Stimulated activated effector memory CD8-positive, alpha-beta T cell treated with anti-CD3 and anti-CD28 coated beads, Interleukin-12 subunit alpha, Interleukin-12 subunit beta, amount 100 ng/mL, for 72 hours (primary cell): Measurements from ENCODE around the gene VSX1.

Experiments
- ATAC-seq: fragments of 150-1000 bp; cut with Tn5 transposase; 2 replicates; pipeline ENCODE4 v1.10.0; 2021
- DNase-seq, 2 donors: peaks; one replicate each; pipeline ENCODE4 v3.0.0; 2021 to 2022; ENCODE audit warnings: low spot score in 2 of 2
- H3K27ac Mint-ChIP-seq: one replicate; pipeline ENCODE4 v1.8.0; 2022; ENCODE audit warnings: mild to moderate bottlenecking, mixed read lengths
- H3K36me3 Mint-ChIP-seq: one replicate; pipeline ENCODE4 v1.8.0; 2022; ENCODE audit warnings: mild to moderate bottlenecking, mixed read lengths
- H3K4me1 Mint-ChIP-seq: one replicate; pipeline ENCODE4 v1.8.0; 2022; ENCODE audit warnings: mixed read lengths
- H3K4me3 Mint-ChIP-seq: one replicate; pipeline ENCODE4 v1.8.0; 2022; ENCODE audit warnings: mild to moderate bottlenecking, mixed read lengths
- H3K9me3 Mint-ChIP-seq: one replicate; pipeline ENCODE4 v1.8.0; 2022; ENCODE audit warnings: mixed read lengths

VSX1 gene

DNA sequence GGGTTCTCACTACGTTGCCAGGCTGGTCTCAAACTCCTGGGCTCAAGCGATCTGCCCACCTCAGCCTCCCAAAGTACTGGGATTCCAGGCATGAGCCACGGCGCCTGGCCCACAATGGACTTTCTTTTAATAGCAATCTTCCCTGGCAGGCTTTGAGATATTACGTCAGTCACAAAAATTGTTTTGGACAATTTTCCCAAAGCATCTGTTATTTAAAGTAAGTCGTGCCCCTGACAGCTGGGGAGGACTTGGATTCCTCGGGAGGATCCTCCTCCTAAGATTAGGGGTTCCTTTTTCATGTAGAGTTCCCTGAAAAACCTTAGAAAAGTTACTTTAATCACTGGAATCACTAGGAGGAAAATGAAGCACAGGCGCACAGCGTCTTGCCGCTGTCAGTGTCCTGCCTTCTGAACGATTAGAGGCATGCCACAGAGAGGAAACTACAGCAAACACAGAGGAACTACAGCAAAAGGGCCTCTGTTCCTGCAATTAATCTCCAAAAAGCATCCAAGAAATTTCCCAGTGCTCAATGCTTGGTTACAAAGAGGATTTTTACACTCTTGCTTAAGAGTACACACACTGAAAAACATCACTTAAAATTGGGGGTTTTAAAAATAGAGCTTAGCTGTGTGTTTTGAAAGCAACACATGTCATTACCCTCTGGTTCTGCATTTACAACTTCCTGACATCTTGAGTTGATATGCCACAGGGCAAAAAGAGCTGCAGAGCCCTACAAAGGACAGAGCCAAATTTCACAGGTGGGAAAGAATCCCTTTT lies 28.5 kb downstream of the VSX1 start:
- Mint-ChIP-seq H3K4me1 (peaks cover 78% of the 10 kb centered on the region), H3K36me3 (peaks cover 5% of the 10 kb centered on the region), H3K4me3 (no peak overlapping the region), H3K9me3 (no peaks in the 10 kb centered on the region), H3K27ac (no peak overlapping the region)
- DNase-seq (no peak), ATAC-seq (no peak)

DNA sequence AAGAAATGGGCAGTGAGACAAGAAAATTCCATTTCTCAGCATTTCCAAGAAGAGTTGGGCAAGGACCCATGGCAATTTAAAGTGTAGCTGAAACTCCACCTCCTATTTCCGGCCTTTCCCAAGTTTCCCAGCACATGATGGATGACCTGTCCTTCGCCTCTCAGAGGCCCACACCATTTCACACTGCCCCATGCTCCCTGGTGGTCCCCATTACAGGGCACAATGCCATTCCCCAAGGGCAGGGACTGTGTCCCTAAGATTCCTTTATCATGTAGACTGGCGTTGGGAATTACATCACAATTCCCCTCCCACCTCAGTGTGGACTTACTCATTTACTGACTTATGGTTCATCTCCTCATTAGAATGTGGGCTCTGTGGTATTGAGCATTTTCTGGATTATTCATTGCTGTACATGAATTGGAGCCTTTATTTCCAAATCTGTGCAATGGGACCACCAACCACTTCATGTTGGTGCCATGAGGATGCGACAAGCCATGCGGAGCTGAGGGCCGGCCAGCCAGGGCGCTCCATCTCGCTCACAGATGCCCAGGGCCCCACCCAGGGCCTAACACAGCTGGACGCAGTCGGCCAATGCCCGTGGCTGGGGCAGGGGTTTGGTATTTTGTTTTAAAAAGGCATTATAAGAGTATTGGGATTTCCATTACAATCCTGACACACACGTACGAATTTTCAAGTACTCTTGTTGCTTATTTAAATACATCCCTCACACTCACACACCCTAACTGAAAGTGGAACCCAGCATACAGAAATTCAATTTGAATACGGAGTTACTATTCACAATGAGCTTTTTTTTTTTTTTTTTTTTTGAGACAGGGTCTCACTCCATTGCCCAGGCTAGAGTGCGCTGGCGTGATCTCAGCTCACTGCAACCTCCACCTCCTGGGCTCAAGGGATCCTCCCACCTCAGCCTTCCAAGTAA lies 29.4 kb downstream of the VSX1 start:
- H3K27ac Mint-ChIP-seq, result peak overlapping the region; percentile 6
- no peak for ATAC-seq
- peaks cover 78% of the 10 kb centered on the region for H3K4me1 Mint-ChIP-seq
- no peaks in the 10 kb centered on the region for H3K9me3 Mint-ChIP-seq
- H3K36me3 Mint-ChIP-seq, result peaks cover 5% of the 10 kb centered on the region
- no peak for DNase-seq
- H3K4me3 Mint-ChIP-seq, result no peak overlapping the region

DNA sequence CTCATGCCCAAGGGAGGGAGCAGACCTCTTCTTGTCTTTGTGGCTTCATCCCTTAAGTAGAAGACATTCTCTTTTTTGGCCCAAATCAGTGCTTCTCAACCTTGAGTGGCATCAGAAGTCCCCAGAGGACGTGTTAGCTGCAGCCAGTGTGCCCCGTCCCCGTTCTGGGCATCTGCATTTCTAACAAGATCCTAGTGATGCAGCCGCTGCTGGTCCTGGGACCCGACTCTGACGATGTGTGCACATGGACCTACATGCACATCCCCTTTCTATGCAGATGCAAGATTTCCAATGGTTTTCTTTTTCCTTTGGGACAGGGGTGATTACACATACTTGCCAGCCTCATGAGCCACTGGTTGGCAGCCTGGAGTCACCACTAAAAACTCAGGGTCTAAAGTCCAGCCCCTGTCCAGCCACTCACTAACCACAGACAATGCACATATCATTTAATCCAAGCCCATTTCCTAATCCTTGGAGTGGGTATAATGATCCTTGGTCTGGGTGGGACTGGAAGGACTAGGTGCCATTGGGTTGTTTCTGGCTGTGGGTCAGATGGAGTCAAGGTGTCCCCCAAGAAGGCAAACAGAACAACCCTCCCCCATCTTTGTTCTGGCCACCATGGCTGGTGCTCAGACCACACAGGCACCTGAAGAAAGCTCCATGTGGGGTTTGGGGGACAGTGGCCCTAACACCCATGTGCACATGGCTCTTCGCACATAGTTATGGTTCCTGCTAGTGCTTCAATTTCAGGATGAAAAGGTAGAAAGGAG lies 30.4 kb downstream of the VSX1 start:
- Mint-ChIP-seq H3K27ac (peak overlapping the region; percentile 89), H3K4me3 (no peak overlapping the region), H3K36me3 (peaks cover 5% of the 10 kb centered on the region), H3K9me3 (no peaks in the 10 kb centered on the region), H3K4me1 (peaks cover 73% of the 10 kb centered on the region)
- no peak for DNase-seq
- no peak for ATAC-seq

DNA sequence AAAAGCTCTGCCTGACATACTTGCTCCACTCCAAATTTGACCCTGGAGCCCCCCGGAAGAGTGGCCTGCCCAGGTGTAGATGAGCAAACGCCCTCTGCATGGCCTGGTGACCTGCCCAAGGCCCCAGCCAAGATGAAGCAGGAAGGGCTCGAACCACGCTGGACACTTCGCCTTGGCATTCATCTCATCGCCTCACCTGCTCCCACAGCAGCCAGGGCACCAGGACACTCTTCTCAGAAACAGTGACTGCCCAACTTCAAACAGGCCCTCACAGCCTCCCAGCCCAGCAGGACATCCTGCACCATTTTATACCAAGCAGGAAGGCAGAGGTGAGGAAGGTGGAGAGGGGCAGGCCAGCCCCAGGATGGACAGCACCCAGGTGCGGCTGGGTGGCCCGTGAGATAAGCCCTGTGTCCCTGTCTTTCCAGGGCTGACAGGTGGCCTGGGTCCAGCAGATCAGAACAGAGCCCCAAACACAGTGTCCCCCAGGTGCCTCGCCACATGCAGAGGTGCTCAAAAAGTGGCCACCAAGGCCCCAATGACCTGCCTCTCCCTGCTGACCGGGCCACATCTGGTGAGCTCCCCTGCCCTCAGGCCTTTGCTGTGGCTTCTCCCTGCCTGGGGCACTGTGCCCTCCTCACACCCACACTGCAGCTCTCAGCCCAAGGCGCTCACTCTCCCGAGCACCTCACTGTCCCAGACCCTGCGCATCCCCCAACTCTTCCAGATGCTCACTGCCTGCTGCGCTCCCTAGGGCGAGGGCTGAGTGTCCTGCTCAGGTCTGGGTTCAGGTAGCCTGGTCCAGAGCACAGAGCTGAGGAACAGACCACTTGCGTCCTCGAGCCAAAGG lies 31.2 kb downstream of the VSX1 start:
- H3K4me3 Mint-ChIP-seq, result no peak overlapping the region
- DNase-seq, result no peak
- H3K4me1 Mint-ChIP-seq, result peaks cover 65% of the 10 kb centered on the region
- ATAC-seq, result no peak
- peak overlapping the region; percentile 89 for H3K27ac Mint-ChIP-seq
- no peaks in the 10 kb centered on the region for H3K36me3 Mint-ChIP-seq
- H3K9me3 Mint-ChIP-seq, result no peaks in the 10 kb centered on the region

DNA sequence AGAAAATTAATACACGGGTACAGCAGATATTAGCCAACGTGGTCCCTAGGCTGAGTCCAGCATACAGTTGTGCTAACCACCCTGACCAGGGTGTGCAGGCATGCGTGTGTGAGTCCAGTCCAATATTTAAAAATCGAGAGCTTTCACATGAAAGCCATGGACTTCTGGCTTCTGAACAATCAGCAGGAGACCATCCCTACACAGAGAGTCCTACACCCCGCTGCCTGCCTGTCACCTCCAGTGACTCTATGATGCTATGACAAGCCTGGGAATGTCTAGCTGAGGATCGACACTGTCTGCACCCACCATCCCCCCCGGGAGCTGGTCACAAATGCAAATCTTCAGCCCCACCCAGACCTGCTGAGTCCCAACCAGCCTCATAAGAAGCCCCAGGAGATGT lies 31.9 kb downstream of the VSX1 start:
- Mint-ChIP-seq H3K4me3 (no peak overlapping the region), H3K9me3 (no peaks in the 10 kb centered on the region), H3K27ac (peak overlapping the region; percentile 89), H3K4me1 (peaks cover 67% of the 10 kb centered on the region), H3K36me3 (no peaks in the 10 kb centered on the region)
- DNase-seq (no peak), ATAC-seq (no peak)

DNA sequence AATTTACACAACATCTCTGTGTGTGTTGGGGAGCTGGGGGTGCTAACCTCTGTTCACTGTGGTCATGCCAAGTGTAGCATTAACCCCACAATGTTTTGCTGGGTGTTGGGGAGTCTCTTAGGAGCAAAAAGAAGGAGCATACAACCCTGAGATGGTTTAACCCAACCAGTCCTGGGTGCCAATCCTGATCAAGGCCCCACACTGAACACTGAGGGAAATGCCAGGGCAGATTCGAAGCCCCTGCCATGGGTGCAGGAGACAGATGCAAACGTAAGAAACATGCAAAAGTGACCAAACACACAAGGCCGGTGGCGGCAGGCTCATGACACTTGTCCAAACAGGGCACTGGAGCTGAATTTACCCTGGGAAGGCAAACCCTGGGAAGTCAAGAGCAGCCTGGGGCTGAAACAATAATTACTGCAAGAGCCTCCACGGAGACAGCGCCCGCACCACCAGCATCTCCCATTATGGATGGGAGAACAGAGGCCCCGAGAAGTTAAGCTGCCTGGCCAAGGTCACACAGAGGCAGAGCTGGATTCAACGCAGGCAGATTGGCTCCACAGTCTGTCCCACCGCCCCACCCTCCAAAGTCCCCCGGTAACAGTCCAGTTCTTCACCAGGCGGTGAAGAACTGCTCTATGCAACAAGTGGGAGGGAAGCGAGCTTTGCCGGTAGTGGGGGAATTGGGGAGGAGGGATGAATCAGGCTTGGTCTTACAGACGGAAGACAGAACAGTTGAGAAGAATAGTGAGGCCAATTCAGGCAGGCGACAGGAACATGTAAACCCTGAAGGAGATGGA lies 32.5 kb downstream of the VSX1 start:
- Mint-ChIP-seq H3K4me1 (peaks cover 62% of the 10 kb centered on the region), H3K4me3 (no peak overlapping the region), H3K36me3 (no peaks in the 10 kb centered on the region), H3K9me3 (no peaks in the 10 kb centered on the region), H3K27ac (peak overlapping the region; percentile 89)
- ATAC-seq (no peak), DNase-seq (no peak)

DNA sequence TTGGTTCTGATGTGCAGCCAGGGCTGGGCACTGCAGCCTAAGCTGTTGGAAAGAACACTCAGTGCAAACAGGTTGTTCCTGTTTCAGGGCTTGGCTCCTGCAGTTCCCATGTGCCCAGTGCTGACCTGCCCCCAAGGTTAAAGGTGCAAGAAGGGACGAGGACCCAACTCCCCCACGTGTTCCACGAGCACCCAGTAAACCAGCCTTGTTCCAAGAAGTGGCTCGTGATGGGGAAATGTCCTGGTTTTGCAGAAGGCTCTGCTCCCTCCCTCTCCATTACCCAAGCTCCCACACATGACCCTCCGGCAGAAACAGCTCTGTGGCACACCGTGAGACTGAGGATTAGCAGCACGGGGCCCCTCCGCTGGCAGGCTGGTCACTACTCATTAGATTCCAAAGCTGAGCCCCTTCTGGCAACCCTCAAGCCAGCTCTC lies 33.4 kb downstream of the VSX1 start:
- no peaks in the 10 kb centered on the region for H3K9me3 Mint-ChIP-seq
- ATAC-seq (no peak), DNase-seq (no peak)
- no peaks in the 10 kb centered on the region for H3K36me3 Mint-ChIP-seq
- H3K27ac Mint-ChIP-seq, result peak overlapping the region; percentile 89
- no peak overlapping the region for H3K4me3 Mint-ChIP-seq
- peaks cover 54% of the 10 kb centered on the region for H3K4me1 Mint-ChIP-seq

DNA sequence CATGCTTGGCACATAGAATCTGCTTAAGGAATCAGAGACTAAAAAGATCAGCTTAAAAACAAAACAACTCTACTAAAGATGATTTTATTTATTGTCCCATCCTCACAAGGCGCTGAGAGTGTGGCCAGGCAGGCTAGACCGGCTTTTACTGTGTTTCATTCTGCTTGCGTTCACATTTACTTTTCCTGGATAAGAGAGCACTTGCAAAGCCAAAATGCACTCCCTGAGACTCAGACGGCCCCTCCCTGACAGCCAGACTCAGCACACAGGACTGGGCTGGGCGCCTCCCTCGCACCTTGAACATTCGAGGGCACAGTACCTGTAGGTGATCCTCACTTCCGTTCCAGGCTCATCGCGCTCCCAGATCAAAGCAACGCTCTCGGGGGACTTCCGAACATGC lies 34.2 kb downstream of the VSX1 start:
- H3K4me3 Mint-ChIP-seq, result no peak overlapping the region
- no peaks in the 10 kb centered on the region for H3K9me3 Mint-ChIP-seq
- no peaks in the 10 kb centered on the region for H3K36me3 Mint-ChIP-seq
- peak overlapping the region; percentile 75 for H3K27ac Mint-ChIP-seq
- ATAC-seq (no peak), DNase-seq (no peak)
- peaks cover 57% of the 10 kb centered on the region for H3K4me1 Mint-ChIP-seq

DNA sequence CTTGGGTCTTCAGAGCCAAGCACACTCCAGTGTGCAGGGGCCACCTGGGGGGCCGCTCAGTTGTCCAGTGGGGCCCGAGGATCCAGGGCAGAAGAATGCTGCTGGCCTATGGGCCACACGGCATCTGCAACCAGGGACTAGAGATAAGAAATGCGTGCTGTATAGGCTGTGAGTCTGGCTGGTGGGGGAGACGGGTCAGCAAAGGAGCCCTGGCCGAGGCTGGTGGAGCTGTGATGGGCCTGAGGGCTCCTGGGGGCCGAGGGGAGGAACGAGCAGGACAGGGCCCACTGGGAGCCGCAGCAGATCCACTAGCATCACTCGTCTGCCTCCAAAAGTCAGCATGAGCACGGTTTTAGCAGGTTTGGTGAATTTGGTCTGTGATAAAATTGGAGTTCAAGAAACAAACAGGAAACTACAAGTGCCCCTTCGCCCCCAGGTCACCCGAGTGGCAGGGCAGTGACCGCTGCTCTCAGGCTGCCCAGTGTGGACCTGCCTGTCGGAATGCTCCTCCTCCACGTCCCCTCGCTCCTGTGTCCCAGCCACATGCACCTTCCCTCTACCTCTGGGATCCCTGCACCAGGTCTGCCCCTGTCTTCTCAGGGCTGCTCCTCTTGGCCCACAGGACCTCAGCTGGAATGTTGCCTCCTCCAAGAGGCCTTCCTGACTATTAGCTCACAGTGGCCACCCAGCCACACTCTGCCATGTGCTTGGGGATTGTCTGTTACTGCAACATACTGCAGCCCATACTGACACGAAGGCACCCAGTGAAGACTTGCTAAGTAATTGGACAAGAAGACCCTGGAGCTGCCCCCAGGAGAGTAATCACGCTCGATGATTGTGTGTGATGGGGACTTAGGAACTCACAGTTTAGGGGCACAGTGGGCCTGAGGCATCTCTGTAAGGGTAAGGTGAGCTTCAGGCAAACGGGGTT lies 34.9 kb downstream of the VSX1 start:
- no peaks in the 10 kb centered on the region for H3K9me3 Mint-ChIP-seq
- H3K36me3 Mint-ChIP-seq, result no peaks in the 10 kb centered on the region
- no peak for ATAC-seq
- H3K4me1 Mint-ChIP-seq, result peaks cover 57% of the 10 kb centered on the region
- H3K27ac Mint-ChIP-seq, result peak overlapping the region; percentile 75
- no peak for DNase-seq
- no peak overlapping the region for H3K4me3 Mint-ChIP-seq

DNA sequence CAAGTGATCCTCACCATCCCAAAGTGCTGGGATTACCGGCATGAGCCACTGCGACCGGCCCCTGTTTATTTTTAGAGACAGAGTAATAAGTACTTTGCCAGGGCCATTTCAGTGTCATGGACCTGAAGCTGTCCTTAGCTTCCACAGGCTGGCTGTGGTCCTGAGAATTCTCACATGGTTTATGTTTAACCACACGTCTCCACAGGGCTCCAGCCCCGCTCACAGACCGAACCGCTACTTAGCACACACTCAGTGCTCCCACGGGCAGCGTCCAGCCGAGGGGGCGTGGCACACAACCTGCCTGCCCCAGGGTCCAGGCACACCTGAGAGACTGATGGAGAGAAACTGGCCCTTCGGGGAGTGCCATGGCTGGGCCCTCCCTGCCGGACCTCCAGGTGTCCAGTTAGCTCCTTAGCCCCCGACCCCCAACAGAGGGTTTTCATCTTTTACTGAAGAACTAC lies 35.7 kb downstream of the VSX1 start:
- Mint-ChIP-seq H3K27ac (peak overlapping the region; percentile 65), H3K9me3 (no peaks in the 10 kb centered on the region), H3K36me3 (no peaks in the 10 kb centered on the region), H3K4me3 (no peak overlapping the region), H3K4me1 (peaks cover 49% of the 10 kb centered on the region)
- DNase-seq, result no peak
- no peak for ATAC-seq

DNA sequence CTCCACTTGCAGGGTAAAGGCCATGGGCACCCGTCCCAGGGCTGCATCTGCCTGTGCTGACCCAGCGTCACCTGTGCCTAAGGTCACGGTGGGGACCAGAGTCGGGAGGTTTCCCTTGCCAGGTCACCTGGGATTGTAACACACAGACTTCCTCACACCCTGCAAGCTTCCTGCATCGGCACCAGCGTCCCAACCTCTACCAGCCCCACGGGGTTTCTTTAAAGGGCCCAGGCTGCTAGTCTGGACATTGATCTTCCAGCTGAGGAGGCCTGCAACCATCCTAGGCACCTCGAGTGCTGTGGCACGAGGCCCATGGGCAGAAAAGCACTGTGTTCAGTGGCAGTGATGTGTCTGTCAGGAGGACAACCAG lies 36.6 kb downstream of the VSX1 start:
- ATAC-seq, result no peak
- Mint-ChIP-seq H3K9me3 (no peaks in the 10 kb centered on the region), H3K36me3 (no peaks in the 10 kb centered on the region), H3K27ac (peak overlapping the region; percentile 65), H3K4me3 (no peak overlapping the region), H3K4me1 (peaks cover 41% of the 10 kb centered on the region)
- DNase-seq, result no peak

DNA sequence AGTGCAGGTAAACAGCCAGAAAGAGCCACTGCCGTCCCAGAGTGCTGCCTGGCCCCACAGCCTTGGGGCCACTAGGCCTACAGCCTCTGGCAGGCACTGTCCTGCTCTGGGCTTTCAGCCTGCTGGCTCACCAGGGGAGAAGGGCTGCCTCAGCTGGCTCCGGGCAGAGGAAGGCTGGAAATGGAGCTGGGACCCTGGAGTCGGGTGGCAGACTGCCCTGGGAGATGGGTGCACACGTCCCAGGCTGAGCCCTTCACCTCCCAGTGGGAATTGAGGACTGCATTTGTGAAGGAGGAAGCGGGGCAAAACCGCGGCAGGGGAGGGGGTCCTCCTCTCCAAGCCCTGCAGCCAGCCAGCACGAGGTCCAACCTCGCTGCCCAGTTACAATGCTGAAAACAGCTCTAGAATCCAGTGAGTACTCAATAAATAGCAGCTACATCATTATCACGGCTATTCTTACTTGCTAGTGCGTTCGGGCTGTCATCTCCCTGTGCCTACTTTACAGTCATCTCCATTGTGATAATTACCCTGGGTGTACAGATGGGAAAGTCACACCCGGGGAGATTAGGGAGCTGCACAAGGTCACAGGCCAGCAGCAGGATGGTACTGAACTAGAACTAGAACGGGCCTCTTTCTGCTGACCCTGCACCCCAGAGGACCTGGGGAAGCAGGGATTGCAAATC lies 37.1 kb downstream of the VSX1 start:
- no peaks in the 10 kb centered on the region for H3K9me3 Mint-ChIP-seq
- peaks cover 41% of the 10 kb centered on the region for H3K4me1 Mint-ChIP-seq
- no peaks in the 10 kb centered on the region for H3K36me3 Mint-ChIP-seq
- H3K4me3 Mint-ChIP-seq, result no peak overlapping the region
- ATAC-seq (no peak), DNase-seq (no peak)
- peak overlapping the region; percentile 98 for H3K27ac Mint-ChIP-seq

DNA sequence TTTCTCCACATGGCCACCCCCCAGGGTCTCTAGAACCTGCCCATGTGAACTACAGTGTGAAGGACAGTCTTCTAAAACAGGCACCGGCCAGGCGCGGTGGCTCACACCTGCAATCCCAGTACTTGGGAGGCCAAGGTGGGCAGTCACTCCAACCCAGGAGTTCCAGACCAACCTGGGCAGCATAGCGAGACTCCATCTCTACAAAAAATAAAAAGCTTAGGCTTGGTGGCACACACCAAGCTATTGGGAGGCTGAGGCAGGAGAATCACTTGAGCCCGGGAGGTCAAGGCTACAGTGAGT lies 37.7 kb downstream of the VSX1 start:
- Mint-ChIP-seq H3K4me1 (peaks cover 39% of the 10 kb centered on the region), H3K4me3 (no peak overlapping the region), H3K9me3 (no peaks in the 10 kb centered on the region), H3K36me3 (no peaks in the 10 kb centered on the region), H3K27ac (peak overlapping the region; percentile 98)
- no peak for DNase-seq
- ATAC-seq, result no peak
